Fibroblast of skin of abdomen (primary cell): Measurements from ENCODE around the gene CLEC4M.
"Not testable (repeated sequence)": the region's sequence is repeated elsewhere in the genome, so short reads cannot be mapped to it uniquely, and the experiment has no call there.

Source experiments
- DNase-seq: peaks from one replicate; pipeline ENCODE4 v3.0.0-alpha.2; 2013

Gene CLEC4M

DNA sequence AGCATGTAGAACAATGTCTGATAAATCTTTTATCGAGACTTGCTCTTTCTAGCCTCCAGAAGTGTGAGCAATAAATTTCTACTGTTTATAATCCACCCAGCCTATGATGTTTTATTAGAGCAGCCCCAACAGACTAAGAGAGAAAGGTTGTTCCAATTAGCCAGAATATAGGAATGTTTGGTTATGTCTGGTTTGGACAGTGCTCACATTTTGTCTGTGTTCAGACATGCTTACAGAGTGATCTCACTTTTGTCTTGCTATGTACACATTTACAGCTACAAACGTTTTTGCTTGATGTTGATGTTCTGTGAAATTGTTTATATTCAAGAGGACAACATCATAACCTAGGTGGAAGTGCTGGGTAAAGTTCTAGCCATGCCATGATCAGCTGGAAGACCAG is 48.9 kb downstream of the CLEC4M start:
- no peak for DNase-seq

DNA sequence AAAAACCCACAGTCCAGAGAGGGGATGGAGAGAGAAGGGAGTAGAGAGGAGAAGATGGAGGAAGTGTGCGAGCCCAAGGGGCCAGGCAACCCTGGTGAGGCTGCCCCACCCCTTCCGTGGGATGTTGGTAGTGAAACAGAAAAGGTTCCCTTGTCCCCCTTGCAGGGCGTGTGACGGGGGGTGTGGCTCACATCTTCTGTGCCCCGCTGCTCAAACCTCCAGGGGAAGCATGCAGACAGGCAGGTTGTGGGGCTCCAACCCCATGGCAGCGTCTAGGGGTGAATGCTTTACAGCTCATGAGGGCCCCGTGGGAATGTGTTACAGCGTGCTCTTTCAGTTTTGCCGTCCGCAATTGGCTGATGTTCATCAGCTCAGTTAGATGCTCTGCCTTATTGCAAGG is 52.3 kb downstream of the CLEC4M start:
- DNase-seq, result no peak

DNA sequence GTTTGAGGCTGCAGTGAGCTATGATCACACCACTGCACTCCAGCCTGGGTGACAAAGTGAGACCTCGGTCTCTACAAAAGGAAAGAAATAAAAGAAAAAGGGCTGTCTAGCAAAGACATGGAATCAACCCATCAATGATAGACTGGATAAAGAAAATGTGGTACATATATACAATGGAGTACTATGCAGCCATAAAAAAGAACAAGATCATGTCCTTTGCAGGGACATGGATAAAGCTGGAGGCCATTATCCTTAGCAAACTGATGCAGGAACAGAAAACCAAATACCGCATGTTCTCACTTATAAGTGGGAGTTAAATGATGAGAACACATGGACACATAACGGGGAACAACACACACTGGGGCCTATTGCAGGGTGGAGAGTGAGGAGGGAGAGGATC is 53.0 kb downstream of the CLEC4M start:
- DNase-seq, result not testable (repeated sequence)

DNA sequence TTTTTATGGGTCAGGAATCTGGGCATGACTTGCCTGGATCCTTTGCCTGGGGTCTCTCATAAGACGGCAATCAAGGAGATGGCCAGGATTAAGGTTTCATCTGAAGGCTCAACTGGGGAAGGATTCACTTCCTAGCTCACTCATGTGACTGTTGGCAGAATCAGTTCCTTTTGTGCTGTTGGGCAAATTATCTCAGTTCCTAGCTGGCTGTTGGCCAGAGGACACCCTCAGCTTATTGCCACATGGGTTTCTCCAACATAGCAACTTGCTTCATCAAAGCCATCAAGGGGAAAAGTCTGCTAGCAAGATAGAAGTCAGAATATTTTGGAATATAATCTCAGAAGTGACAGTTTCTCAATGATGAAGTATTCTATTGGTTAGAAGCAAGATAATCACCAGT is 54.8 kb downstream of the CLEC4M start:
- DNase-seq, result no peak

DNA sequence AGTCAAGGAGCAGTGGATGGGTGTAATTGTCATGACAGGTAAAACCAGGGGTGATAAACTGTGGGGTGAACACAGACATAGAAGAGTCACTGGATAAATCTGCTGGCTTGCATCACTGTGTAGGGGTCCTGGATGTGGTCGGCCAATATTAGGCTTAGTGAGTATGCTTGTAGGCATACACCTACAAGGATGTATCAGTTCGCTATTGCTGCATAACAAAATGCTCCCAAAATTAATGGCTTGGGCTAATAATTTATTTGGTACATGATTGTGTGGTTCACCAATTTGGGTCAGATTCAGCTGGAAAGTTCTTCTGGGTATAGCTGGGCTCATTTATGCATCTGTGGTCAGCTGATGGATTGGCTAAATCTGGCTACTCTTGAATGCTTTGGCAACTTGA is 55.8 kb downstream of the CLEC4M start:
- DNase-seq, result no peak
